Mammary epithelial cell (primary cell): Measurements from ENCODE around the gene TRMT1.

ENCODE experiments used
- CTCF ChIP-seq, 2 donors: IDR thresholded peaks in 1 of 2; conservative IDR thresholded peaks in 1 of 2; 2 replicates each; pipeline ENCODE4 v1.5.1; 2011 to 2012; ENCODE audit warnings: inconsistent platforms in 2 of 2, low read length in 2 of 2, mild to moderate bottlenecking in 2 of 2, control low read depth in 1 of 2, low read depth in 1 of 2; ENCODE audit not compliant: insufficient read depth in 1 of 2; ENCODE audit errors: extremely low read depth in 1 of 2
- EZH2 ChIP-seq: IDR thresholded peaks from 2 replicates; pipeline ENCODE4 v1.6.1; 2012; ENCODE audit warnings: low read length, inconsistent platforms, borderline replicate concordance

GRCh38 chr19:13121551-13122274, 5.2 kb upstream of the TRMT1 start:
- TF ChIP-seq CTCF (conservative IDR thresholded peaks at IDR 0.05 in 1 of 2, IDR thresholded peaks at IDR 0.05 in 1 of 2; ENCODE audit: extremely low read depth in 1 of 2, insufficient read depth in 1 of 2, low read depth in 1 of 2, low read length in 2 of 2) (no peak), EZH2 (no peak)
